GM10847 (cell line): ENCODE results near the gene LTB4R2.

ENCODE experiments used
- POLR2A ChIP-seq: IDR thresholded peaks from 2 replicates; pipeline ENCODE4 v1.6.1; 2011; ENCODE audit not compliant: insufficient read length; ENCODE audit errors: extremely low read depth

LTB4R2 gene

DNA sequence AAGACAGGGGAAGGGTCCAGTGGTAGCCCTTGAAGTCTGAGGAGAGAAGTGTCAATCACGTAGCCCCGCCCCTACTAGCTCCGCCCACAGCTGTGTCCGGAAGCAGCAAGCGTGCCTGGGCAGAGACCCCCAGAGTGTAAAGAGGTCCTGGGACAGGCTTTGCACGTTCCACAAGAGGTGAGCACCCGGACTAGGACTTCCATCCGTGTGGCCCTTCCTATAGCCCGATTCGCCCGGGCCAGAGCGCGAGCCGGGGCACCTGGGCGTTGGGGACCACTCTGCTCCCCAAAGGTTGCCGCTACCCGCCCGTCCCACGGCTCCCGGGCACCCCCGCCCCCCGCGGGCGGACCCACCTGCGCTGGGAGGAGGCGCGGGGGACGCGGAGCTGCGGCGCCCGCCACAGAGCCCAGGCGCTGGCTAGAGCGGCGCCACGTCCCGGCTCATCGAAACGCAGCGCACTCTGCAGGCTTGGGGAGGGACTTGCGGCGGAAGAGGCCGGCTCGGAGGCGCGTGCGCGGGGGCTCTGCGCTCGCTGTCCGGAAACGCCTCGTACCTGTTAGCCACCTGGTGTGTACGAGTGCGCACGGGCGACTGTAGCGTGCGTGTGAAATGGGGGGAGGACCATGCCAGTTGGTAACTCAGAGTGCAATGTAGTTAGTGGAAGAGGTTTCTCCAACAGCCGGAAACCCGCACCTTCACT, 38.7 kb upstream of the LTB4R2 start, which contains the start of gene RABGGTA:
Gene RABGGTA (minus strand): TSS at position 464 of the 700 bp plus-strand sequence. CDS start 482 bp downstream, outside the sequence.
- TF ChIP-seq POLR2A: peak; percentile 82

DNA sequence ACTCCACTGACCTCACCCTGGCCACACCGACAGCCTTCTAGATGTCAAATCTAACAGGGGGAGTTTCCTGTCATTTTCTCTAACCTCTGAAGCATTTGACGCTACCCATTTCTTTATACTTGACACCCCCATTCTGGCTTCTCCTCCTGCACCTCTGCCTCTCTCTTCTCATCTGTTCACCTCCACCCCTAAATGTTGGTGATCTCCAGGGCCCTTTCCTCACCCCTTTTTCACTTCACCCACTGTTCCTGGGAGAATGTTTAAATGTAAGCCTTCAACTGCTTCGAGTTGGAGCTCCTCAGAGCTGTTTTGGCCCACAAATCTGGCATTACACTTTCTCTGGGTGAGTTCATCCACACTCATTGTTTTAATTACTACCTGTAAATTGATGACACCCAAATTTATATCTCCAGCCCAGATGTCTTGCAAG, 38.1 kb upstream of the LTB4R2 start:
- no peak for TF ChIP-seq POLR2A

DNA sequence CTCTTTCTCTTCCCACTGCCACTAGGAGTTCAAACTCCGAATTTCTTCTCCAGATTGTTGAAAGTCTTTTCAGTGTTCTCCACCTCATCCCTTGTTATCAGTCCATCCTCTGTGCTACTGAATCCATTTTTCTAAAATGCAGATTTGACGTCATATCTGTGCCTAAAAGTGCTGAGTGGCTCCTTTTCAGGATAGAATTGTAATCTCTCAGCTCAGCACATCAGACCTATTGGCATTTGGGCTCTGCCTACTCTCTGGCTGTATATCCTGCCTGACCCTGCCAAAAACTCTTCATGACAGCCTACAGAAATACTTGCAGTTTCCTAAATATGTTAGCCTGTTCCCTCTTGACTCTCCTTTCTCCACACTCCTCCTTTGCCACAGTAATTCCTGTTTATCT, 37.5 kb upstream of the LTB4R2 start:
- TF ChIP-seq POLR2A: no peak

GRCh38 chr14:24273422-24273998, 36.4 kb upstream of the LTB4R2 start:
- no peak for TF ChIP-seq POLR2A

DNA sequence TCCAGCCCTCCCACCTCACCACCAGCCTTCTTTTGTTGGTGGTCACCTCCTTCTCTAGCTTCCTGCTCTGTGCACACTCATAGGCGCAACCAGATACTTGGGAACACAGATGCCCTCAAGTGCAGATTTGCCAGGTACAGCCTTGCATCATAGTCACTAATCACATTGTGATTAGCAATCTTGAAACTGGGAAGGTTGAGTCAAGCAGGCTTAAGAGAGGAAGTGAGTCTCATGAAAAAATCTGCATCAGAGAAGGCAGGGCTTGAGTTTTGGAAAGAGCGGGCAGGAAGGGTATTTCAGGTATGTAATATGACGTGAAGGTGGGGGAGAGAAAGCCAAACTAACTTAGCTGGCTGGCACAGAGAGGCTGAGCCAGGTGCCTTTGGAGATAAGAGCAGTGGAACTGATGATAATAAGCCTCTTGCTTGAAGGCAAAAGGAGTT, 35.8 kb upstream of the LTB4R2 start:
- no peak for TF ChIP-seq POLR2A

GRCh38 chr14:24277071-24277470, 32.9 kb upstream of the LTB4R2 start:
- no peak for TF ChIP-seq POLR2A

- TF ChIP-seq POLR2A: no peak
These were observed 32.2 kb upstream of the LTB4R2 start for GRCh38 chr14:24277606-24278321.

- TF ChIP-seq POLR2A: no peak
These were observed 31.5 kb upstream of the LTB4R2 start for GRCh38 chr14:24278424-24278823.

DNA sequence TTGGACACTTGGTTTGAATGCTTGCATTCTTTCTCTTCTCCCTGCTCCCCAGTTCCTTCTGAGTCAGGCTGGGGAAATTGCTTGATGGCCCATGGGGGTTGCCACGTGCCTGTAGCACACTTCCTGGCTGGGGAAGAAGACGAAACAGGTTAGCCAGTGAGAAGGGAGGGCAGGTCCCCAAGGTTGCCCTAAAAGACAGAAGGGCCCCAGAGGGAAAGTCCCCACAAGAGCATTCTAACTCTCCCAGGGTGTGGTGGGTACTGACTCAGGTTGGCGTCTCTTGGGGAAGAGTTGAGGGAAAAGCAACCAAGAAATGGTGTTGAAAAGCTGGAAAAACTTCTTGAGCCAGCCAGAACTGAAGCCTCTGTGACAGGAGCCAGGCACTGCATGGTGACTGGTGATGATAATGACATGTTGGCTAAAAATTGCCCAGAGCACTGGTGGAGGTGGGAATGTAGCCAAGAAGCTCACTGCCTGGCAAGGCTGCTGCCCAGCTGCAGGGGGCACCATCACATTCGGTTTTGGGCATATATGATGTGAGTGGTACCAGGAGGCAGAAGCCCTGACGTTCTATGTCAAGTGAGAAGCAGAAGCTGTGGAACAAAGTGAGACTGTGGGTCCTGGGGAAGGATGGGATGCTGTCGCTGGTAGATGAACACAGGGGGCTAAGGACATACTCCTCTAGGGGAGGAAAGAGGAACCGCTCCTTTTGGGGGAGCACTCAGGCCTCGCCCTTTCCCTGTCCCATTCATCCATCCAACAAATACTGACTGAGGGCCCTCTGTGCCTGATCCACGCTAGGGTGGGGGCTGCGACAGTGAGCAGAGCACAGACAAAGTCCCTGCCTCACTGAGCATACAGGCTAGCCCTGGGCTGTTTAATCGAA, 30.4 kb upstream of the LTB4R2 start:
- TF ChIP-seq POLR2A: no peak

- TF ChIP-seq POLR2A: no peak
These were observed 29.0 kb upstream of the LTB4R2 start for GRCh38 chr14:24280797-24281460.

DNA sequence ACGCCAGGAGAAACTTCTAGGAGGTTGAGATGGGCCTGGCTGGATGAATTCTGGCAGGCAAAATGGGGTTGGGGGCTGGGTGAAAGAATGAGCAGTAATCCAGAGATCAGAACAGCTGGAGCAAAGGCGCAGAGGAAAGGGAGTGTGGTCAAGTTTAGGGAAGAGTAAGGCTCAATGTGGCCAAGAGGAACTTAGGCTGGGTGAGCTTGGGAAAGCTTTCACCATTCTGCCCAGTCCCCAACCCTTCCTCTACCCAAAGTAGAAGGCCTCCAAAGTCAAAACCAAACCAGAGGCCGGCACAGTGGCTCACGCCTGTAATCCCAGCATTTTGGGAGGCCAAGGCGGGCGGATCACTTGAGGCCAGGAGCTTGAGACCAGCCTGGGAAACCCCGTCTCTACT, 28.3 kb upstream of the LTB4R2 start:
- no peak for TF ChIP-seq POLR2A

DNA sequence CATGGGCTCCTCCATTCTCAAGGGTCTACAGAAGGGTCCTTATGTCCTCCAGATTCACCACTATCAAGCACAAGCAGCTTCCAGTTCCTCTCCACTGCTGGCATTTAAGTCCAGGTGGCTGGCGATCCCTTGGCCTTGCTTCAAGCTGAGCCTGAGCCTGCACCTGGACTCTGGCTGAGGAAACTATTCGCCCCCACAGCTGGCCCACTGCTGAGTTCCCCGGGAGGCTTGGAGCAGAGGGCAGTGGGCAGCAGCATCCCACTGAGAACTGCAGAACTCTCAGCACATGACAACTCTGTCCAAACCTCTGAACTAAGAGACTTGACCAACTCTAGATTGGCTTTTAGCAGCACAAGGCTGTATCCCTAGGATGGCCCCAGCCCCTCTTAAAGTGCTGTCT, 27.2 kb upstream of the LTB4R2 start:
- TF ChIP-seq POLR2A: no peak

DNA sequence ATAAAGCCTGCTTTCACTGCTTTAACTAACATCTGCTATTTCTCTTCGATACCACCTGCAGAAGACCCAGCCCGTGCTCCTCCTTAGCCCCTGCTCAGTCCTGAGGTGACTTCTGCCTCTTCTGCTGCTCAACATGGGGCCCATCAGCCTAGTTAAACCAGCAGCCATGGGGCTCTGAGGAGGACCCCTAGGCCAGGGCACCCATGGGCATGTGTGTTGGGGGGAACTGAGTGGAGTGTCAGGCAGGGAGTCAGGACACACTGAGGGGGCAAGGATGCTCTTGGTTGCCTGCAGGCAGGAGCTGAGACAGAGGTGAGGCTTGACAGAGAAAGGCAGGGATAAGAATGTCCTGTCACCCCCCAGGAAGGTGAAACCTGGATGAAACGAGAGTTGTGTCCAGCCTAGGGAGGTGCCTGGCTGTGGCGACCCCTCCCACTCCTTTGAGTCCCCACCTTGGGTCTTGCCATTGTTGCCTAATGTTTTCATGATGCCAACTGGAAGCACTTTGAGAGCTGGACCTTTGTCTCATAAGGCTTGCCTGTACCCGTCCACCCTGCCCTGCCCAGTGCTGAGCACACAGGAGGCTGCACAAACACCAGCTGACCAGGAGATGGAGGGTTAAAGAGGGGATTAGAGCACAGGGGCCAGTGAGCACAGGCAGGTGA, 26.0 kb upstream of the LTB4R2 start:
- TF ChIP-seq POLR2A: no peak

- no peak for TF ChIP-seq POLR2A
These were observed 25.4 kb upstream of the LTB4R2 start for GRCh38 chr14:24284501-24285035.
